GM19193 (cell line): ENCODE measurements around the gene UBN1.

ENCODE experiments used
- POLR2A ChIP-seq: IDR thresholded peaks from 4 replicates; pipeline ENCODE4 v1.6.1; 2011; ENCODE audit not compliant: insufficient read depth, insufficient read length; ENCODE audit errors: extremely low read depth

Gene UBN1

DNA sequence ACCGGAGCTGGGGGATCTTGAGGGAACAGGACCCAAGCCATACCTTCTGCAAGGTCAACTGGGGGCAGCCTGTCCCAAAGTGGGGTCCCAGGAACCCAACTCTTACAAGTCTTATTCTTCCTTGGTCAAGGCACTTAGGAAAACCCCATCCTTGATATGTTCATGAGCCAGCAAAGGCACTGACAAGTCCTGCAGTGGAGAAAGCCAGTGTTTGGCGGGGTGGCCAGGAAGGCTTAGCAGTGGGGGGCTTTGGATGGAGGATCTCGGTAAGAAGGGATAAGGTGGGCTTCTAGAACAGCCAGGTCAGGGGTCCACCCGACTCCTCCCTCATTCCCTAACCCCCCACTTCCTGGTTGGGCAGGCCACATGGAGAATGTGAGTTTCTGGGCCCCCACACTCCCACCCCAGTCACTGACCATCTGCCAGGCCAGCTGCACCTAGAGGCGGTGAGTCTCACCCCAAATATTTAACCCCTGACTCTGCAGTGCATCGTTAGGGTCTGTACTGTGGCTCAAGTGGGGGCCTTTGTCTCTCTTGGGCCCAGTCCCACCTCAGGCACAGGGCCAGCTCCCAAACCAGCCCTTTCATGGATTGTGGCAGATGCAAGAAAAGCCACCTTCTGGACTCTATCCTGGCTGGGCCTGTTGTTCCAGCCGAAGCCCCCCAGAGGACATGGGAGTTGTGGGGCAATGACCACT lies 67.4 kb downstream of the UBN1 start:
- no peak for TF ChIP-seq POLR2A

DNA sequence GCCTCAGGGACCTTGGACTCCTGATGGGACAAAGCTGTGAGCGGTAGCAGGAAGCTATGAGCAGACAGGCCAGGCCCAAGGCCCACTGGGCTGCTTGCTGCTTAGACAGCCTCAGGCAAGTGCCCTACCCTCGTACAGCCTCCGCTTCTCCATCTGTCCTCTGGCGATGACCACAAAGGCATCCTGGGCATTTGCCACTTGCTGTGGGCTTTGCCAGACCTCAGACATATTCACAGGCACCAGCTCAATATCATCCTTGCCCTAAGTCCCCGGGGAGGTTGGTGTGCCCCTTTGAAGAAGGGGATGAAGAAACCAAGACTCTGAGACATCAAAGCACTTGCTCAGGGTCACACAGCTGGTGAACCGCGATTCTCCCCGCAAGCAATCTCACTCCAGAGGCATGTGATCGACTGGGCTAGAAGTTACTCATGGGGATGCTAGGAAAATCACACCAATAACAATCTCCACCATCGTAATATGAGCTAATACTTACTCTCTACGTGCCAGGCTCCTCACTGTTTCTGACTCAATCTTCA lies 68.0 kb downstream of the UBN1 start:
- TF ChIP-seq POLR2A, result no peak

DNA sequence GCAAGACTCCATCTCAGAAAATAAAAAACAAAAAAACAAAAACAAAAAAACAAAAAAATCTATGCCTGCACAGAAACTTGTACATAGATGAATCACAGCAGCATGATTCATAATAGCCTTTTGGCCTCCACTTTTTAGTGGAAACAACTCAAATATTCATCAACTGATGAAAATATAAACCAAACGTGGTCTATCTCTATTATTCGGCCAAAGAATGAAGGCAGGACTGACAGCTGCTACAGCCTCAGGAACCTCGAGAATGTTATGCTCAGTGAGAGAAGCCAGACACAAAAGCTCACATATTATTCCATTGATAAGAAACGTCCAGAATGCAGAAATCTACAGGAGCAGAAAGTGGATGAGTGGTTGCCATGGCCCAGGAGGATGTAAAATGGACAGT lies 69.8 kb downstream of the UBN1 start:
- no peak for TF ChIP-seq POLR2A

DNA sequence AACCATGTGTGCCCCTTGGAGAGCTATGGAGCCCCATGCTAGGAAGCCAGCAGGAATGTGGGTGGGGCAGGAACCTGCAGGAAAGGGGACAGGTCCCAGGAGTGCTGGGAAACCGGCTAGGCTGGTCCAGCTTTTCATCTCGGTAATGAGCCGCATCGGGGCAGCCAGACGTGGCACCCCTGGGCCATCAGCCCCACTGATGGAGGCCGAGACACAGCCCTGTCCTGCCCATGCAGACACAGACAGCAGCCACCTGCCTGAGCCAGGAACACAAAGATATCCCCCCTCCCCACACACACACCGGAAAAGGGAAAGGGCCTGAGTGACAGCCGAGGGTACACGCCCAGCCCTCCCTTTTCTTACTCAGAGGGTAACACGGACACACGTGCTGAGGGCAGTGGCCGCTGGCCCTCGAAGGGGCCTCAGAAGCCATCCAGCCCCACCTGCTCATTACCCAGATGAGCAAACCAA lies 71.5 kb downstream of the UBN1 start:
- TF ChIP-seq POLR2A, result no peak

DNA sequence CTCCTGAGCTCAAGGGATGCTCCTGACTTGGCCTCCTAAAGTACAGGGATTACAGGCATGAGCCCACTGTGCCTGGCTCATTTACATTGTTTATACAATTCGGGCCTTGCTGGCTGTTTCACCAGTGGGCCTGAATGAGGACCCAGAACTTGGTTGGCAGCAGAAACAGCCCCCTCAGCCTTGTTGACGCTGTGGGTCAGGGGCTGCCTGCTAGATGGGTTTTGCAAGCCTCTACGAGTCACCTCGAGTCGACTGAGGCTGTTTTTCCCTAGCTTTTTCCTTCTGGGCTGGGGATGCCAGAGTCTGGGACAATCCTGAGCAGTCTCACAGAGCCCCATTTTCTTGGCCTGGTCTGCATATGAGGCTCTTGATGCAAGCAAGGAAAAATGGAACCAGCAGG lies 73.5 kb downstream of the UBN1 start:
- no peak for TF ChIP-seq POLR2A

DNA sequence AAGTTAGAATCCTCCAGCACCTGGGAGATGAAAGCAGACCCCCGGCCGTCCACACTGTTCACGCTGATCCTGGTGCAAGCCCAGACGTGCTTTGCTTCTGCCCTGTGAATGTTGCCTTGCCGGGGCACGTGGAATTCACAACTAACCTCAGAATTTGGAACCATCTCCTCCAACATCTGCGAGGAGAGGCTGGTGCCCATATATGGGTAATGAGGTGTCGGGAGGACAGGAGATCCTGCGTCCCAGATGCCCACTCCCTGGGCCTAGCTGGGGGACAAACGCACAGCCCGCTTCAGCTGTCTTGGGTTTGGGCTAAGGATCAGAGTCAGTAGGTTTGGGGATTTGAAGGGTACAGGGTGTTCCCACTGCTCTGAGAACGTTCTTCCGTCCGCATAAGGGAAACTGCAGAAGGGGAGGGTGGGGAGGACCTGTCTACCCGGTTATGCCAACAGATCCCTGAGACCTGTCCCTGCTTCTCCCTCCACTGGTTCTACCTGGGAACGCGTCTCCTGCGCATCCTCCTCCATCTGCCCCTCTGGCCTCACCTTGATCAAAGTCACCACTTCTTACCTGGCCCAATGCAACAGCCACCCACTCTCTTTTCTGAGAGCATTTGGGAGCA lies 75.6 kb downstream of the UBN1 start:
- no peak for TF ChIP-seq POLR2A

DNA sequence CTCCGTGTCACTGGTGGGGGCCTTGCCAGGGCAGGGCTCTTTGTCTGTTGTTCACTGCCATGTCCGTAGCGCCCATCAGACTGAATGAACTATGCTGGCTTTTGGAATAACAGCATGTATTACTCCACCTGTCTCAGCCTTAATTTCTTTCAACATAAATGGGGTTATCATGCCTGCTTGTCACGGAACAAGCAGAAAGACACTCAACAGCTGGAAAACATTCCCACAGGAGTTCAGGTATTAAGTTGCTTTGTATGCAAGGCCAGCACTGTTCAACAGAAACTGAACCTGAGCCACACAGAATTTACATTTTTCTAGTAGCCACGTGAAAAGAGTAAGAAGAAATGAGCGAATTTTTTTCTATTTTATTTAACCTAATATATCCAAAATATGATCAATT lies 76.6 kb downstream of the UBN1 start:
- TF ChIP-seq POLR2A, result no peak

DNA sequence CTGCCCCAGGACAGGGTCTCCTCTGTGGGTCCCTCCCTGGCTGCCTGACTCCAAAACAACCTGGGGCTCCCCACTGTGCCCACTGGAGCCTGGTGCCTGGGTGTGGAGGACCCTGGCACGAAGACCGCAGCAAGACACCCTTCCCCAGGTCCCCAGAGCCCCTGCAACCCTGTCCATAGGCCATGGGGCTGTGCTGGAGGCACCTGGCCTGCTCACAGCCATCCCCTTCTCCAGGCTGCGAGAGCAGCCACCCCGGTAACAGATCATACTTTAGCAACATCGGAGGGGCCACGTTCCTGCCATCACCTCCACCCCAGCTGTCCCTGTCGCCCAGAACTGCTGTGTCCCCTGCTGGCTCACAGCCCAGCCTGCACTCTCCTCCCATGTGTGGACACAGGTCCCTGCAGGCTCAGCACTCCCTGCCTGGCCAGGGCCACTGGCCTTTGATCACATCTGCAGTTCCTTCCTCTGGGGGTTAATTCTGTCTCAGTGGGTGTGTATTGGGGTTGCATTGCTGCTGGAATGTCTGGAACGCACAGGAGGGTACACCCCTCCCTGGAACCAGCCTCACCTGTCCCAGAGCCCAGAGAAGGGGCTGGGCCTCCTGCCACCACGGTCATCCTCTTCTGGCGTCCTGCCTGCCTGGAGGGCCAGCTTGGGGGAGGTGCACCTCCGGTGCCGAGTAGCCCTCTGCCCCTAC lies 77.5 kb downstream of the UBN1 start:
- no peak for TF ChIP-seq POLR2A

DNA sequence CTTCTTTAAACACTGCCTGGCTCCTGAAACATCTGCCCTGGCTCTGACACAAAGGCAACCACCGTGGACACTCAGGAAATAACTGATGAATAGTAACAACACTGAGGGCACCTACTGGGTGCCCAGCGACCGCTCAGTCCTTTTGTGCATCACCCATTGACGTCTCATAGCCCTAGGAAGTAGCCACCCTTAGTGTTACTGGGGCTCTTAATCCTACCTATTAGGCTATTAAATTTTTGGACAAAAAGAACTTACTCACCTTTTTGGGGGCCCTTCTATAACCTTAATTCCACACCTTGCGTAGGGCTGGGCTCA lies 78.0 kb downstream of the UBN1 start:
- no peak for TF ChIP-seq POLR2A

DNA sequence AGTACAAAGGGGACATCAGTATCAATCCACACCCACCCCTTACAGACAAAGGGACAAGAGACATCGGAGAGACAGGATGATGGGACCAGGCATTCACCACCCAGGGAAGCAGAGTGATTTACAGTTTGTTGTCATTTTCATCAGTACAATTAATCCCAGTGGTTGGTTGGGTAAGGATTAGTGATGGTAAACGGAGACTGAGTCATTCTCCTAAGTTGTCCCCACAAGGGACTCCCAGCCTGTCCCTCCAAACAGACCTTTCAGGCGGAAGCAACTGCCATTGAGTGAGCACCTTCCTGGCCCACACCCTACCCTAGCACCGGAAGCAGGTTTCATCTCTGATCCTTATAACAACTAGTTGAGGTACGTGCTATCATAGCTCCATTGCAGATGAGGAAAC lies 78.5 kb downstream of the UBN1 start:
- TF ChIP-seq POLR2A, result no peak

DNA sequence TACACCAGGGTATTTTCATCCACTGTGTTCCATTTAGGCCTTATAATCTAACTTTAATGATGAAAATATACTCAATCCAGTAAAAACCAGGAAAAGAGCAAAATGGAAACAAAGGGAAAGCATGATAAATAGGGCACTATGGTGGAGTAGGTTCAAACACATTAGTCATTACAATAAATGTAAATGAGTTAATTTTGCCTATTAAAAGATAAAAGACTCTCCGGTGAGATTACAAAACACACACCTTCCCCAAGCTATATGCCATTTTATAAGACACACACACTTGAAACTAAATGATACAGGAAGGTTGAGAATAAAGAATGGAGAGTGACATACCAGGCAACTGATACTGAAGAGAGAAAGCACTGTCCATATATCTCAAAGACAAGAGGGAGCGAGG lies 79.6 kb downstream of the UBN1 start:
- no peak for TF ChIP-seq POLR2A

DNA sequence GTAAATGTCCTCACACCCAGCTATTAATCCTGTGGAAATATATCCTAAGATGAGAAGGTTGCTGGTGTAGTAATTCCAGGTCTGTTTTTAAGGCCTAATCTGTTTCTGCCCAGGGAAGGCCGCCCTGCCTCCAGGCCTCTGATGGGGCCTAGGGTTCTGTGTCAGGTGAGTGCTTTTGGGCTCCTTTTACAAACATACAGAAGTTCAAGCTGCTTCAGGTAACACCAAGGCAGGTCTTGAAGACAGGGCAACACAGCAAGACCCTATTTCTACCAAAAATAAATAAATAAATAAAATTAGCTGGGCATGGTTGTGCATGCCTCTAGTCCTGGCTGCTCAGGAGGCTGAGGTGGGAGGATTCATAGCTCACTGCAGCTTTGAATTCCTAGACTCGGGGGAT lies 80.4 kb downstream of the UBN1 start:
- TF ChIP-seq POLR2A, result no peak

DNA sequence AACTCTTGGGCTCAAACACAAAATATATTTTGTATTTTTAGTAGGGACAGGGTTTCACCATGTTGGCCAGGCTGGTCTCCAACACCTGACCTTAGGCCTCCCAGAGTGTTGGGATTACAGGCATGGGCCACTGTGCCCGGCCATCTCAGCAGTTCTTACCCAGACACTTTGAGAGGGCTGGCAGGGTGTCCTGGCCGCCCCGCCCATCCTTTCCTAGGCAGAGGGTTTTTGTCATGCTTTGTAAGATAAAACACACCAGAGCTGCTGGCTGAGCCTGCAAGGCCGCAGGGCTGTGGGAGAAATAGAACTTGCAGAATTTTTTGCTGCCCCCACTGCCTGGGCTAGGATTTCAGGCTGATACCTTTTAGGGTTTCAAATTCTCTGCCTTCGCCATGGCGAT lies 80.9 kb downstream of the UBN1 start:
- TF ChIP-seq POLR2A, result no peak

DNA sequence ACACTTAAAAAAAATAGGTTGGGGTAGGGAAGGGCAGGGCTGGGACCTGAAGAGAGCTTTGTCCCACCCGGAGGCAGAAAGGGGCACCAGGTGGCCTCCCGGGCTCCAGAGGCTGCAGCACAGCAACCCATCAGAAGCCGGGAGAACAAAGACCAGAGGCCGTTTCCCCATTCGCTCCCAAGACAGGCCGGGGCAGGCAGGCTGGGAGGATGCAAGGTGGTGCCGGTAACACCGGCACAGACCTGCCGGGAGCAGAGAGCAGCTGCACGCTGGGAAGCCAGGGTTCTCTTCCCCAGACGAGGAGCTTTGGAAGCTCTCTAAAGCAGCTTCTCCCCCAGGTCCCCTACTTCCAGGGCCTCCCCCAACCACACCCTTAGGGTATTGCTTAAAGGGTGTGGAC lies 84.1 kb downstream of the UBN1 start:
- TF ChIP-seq POLR2A, result no peak
